ENCODE measurements around the gene ELAPOR2. TPM values are rescaled to one million over a fixed set of nuclear protein-coding genes. Genes with fewer than 3 reads are reported as not detected.
"Not testable (repeated sequence)": the region's sequence is repeated elsewhere in the genome, so short reads cannot be mapped to it uniquely, and the experiment has no call there.

ELAPOR2 gene, protein sequence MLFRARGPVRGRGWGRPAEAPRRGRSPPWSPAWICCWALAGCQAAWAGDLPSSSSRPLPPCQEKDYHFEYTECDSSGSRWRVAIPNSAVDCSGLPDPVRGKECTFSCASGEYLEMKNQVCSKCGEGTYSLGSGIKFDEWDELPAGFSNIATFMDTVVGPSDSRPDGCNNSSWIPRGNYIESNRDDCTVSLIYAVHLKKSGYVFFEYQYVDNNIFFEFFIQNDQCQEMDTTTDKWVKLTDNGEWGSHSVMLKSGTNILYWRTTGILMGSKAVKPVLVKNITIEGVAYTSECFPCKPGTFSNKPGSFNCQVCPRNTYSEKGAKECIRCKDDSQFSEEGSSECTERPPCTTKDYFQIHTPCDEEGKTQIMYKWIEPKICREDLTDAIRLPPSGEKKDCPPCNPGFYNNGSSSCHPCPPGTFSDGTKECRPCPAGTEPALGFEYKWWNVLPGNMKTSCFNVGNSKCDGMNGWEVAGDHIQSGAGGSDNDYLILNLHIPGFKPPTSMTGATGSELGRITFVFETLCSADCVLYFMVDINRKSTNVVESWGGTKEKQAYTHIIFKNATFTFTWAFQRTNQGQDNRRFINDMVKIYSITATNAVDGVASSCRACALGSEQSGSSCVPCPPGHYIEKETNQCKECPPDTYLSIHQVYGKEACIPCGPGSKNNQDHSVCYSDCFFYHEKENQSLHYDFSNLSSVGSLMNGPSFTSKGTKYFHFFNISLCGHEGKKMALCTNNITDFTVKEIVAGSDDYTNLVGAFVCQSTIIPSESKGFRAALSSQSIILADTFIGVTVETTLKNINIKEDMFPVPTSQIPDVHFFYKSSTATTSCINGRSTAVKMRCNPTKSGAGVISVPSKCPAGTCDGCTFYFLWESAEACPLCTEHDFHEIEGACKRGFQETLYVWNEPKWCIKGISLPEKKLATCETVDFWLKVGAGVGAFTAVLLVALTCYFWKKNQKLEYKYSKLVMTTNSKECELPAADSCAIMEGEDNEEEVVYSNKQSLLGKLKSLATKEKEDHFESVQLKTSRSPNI
- 16.7 and 21.0 TPM in 2 replicates for total RNA-seq (2014; rRNA removed; shearing (Covaris generic))

- Histone ChIP-seq H3K36me3 (0 out of 2 replicates have a peak, but pooled peaks cover 2% of the 10 kb centered on the region), H3K27me3 (no peaks in the 10 kb centered on the region), H3K4me1 (peaks cover 10% of the 10 kb centered on the region; the same call in 1 of the 2 replicates), H3K27ac (peak within 1 kb of the TSS; percentile 76), H3K9me3 (replicated peaks) (no peaks in the 10 kb centered on the region), H3K4me3 (peak within 1 kb of the TSS; percentile 72)
- DNase-seq = peak; percentile 93 to 95
Observed at GRCh38 chr7:87059525-87060287, at the start of gene ELAPOR2. Gene ELAPOR2 (minus strand): TSS chr7:87059654. CDS start chr7:87059513, 141 bp downstream.

GRCh38 chr7:87107949-87108776 is 48.7 kb upstream of the ELAPOR2 start:
- H3K4me1 ChIP-seq = no peaks in the 10 kb centered on the region
- no peak for DNase-seq
- H3K4me3 ChIP-seq = no peak overlapping the region

DNA sequence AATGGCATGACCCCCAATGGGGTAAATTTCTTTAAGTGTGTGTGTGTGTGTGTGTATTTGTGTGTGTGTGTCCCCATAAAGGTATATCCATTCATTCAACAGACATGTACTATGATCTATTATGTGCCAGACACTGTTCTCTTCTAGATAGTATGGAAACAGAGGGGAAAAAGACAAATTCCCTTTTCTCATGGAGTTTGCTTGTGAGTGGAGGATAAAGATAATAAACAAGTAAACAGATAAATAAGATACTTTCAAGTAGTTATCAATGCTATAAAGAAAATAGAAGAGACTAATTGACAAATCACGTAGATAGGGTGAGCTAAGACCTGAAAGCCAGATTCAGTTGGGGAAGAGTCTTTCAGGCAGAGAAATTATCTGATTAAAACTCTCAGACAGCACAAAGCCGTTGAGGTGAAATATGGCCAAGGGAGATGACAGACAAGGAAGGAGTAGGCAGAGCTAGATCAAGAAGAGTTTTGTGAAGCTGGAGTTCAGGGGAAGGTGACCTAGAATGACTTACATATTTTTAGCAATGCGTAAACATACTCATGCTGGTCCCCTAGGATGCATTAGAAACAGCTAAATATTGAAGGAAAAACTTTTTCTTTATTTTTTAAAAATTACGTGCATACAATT is 47.6 kb upstream of the ELAPOR2 start:
- Histone ChIP-seq H3K36me3 (no peaks in the 10 kb centered on the region), H3K27me3 (no peaks in the 10 kb centered on the region), H3K4me1 (no peaks in the 10 kb centered on the region), H3K27ac (no peak overlapping the region), H3K4me3 (no peak overlapping the region), H3K9me3 (replicated peaks) (no peaks in the 10 kb centered on the region)
- DNase-seq = no peak

More at GRCh38 chr7:87107949-87108776, 48.7 kb upstream of the ELAPOR2 start:
- no peaks in the 10 kb centered on the region for H3K36me3 ChIP-seq
- H3K27me3 ChIP-seq = no peaks in the 10 kb centered on the region
- no peaks in the 10 kb centered on the region for H3K9me3 ChIP-seq (replicated peaks)
- H3K27ac ChIP-seq = no peak overlapping the region

GRCh38 chr7:87105401-87105800 is 45.9 kb upstream of the ELAPOR2 start:
- Histone ChIP-seq H3K27me3 (no peaks in the 10 kb centered on the region), H3K4me3 (no peak overlapping the region), H3K4me1 (no peaks in the 10 kb centered on the region), H3K9me3 (replicated peaks) (no peaks in the 10 kb centered on the region), H3K27ac (no peak overlapping the region), H3K36me3 (no peaks in the 10 kb centered on the region)
- DNase-seq = no peak

GRCh38 chr7:87100326-87100725 is 40.9 kb upstream of the ELAPOR2 start:
- Histone ChIP-seq H3K27ac (no peak overlapping the region), H3K9me3 (replicated peaks) (no peaks in the 10 kb centered on the region)

DNA sequence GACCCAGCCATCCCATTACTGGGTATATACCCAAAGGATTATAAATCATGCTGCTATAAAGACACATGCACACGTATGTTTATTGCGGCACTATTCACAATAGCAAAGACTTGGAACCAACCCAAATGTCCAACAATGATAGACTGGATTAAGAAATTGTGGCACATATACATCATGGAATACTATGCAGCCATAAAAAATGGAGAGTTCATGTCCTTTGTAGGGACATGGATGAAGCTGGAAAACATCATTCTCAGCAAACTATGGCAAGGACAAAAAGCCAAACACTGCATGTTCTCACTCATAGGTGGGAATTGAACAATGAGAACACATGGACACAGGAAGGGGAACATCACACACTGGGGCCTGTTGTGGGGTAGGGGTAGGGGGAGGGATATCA is 37.9 kb upstream of the ELAPOR2 start:
- not testable (repeated sequence) for H3K9me3 ChIP-seq (replicated peaks); H3K4me1 ChIP-seq; H3K27me3 ChIP-seq; H3K27ac ChIP-seq; DNase-seq; H3K4me3 ChIP-seq; H3K36me3 ChIP-seq

More at GRCh38 chr7:87100326-87100725, 40.9 kb upstream of the ELAPOR2 start:
- Histone ChIP-seq H3K4me1 (peaks cover 8% of the 10 kb centered on the region), H3K4me3 (no peak overlapping the region), H3K27me3 (no peaks in the 10 kb centered on the region), H3K36me3 (no peaks in the 10 kb centered on the region)
- no peak for DNase-seq

DNA sequence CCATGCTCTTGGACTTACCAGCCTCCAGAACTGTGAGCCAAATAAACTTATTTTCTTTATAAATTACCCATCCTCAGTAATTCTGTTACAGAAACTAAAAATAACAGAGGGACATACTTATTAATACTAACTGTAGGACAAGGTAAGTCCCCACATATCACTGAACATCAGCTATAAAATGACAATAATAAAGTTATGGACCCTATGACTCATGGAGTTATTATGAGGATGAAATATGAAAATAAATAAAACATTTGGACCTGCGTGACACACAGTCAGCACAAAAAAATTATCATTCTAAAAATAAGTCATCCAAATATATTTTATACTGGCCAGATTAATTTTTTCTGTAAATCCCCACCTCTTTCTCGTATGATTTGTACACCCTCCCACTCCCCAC is 34.9 kb upstream of the ELAPOR2 start:
- Histone ChIP-seq H3K27ac (no peak overlapping the region), H3K4me3 (no peak overlapping the region), H3K27me3 (no peaks in the 10 kb centered on the region), H3K4me1 (no peaks in the 10 kb centered on the region), H3K36me3 (no peaks in the 10 kb centered on the region), H3K9me3 (replicated peaks) (no peaks in the 10 kb centered on the region)
- DNase-seq = no peak

- Histone ChIP-seq H3K27me3 (no peaks in the 10 kb centered on the region), H3K4me3 (no peak overlapping the region), H3K4me1 (no peaks in the 10 kb centered on the region), H3K9me3 (replicated peaks) (no peaks in the 10 kb centered on the region; the same call in 1 of the 2 replicates), H3K36me3 (no peaks in the 10 kb centered on the region), H3K27ac (no peak overlapping the region)
- no peak for DNase-seq
Observed at GRCh38 chr7:87092568-87093091, 33.2 kb upstream of the ELAPOR2 start.

DNA sequence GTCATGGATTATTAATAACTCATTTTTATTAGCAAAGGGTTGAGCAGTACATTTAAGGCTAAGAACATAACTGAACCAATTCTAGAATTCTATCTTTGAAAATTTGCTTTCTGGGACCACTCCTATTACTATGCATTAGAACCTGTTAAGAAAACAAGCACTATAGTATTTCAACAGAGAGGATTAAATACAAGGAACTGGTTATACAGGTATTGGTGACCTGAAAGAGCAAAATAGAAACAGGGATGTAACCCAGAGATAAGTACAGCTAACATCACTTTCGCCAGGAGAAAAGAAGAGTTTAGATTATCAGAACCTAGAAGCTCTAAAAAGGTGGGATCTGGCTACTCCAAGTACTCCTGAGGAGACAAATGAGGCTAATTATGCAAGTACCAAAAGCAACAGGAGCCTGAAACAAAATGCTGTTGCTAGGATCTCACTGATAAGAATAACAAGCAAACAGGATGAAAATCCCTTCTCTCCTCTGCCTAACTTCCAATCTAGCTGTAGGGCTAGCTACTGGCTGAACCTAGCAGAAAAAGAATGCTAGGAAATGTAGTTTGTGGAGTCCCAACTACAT is 32.1 kb upstream of the ELAPOR2 start:
- Histone ChIP-seq H3K9me3 (replicated peaks) (peaks cover 6% of the 10 kb centered on the region; the same call in 1 of the 2 replicates), H3K36me3 (no peaks in the 10 kb centered on the region; the same call in 1 of the 2 replicates), H3K4me1 (no peaks in the 10 kb centered on the region)

DNA sequence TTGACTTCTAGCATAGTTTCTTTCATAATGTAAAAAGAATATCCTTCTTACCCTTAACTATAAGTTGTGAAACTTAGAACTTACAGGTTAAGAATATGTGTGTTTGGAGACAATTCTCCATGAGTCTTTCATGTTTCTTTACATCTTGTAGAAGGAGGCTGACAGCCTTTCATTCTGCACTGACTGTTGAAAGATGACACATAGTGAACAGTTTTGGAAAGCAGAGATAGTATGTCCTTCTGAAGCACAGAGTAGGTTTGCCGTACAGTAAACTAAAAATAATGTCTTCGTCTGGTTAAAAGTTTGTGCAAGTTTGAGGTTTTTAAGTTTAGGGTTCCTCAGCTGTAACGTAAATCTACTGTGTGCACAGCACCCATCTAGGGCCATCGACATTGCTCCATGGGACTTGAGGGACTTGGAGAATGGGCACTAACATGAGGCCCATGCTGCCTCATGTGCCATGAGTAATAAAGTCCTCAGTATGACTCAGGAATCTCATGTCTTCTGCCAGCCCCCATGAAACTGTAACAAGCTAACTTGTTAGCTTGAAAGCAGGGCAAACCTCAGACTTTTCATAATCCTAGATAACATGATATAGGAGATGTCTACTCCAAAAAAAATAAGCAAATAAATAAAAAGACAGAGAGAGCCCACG is 24.5 kb upstream of the ELAPOR2 start:
- Histone ChIP-seq H3K36me3 (no peaks in the 10 kb centered on the region; the same call in 1 of the 2 replicates), H3K27me3 (no peaks in the 10 kb centered on the region), H3K4me1 (peaks cover 19% of the 10 kb centered on the region), H3K4me3 (no peak overlapping the region), H3K27ac (no peak overlapping the region), H3K9me3 (replicated peaks) (peaks cover 6% of the 10 kb centered on the region; the same call in 1 of the 2 replicates)
- DNase-seq = no peak

More for the DNA sequence above, 32.1 kb upstream of the ELAPOR2 start:
- DNase-seq = no peak
- H3K4me3 ChIP-seq = no peak overlapping the region
- H3K27me3 ChIP-seq = no peaks in the 10 kb centered on the region
- no peak overlapping the region for H3K27ac ChIP-seq

DNA sequence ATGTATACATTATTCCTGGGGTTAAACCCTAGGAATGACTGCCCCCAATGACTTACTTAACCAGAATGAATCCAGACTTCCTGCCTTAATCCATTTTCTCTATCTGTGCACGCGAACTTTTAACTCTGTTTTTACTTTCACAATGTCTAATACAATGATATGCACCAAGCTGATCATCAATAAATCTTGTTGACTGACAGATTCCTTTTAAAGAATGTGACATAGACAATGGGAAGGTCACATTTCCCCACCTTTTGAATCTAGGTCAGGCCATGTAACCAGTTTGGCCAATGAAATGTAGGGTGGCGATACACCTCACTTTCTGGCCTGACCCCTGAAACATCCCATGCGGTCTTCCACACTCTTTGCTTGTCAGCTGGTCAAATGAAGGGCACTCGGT is 23.2 kb upstream of the ELAPOR2 start:
- Histone ChIP-seq H3K4me3 (no peak overlapping the region), H3K9me3 (replicated peaks) (peaks cover 6% of the 10 kb centered on the region; the same call in 1 of the 2 replicates), H3K27ac (peak overlapping the region; percentile 45; the same call in 1 of the 2 replicates), H3K4me1 (peaks cover 19% of the 10 kb centered on the region), H3K36me3 (no peaks in the 10 kb centered on the region; the same call in 1 of the 2 replicates), H3K27me3 (no peaks in the 10 kb centered on the region)
- no peak for DNase-seq
